ENCODE results near the gene PFKP.
A peak's percentile ranks its signal among the peaks of the same experiment; 100 is the strongest.

Gene PFKP

DNA sequence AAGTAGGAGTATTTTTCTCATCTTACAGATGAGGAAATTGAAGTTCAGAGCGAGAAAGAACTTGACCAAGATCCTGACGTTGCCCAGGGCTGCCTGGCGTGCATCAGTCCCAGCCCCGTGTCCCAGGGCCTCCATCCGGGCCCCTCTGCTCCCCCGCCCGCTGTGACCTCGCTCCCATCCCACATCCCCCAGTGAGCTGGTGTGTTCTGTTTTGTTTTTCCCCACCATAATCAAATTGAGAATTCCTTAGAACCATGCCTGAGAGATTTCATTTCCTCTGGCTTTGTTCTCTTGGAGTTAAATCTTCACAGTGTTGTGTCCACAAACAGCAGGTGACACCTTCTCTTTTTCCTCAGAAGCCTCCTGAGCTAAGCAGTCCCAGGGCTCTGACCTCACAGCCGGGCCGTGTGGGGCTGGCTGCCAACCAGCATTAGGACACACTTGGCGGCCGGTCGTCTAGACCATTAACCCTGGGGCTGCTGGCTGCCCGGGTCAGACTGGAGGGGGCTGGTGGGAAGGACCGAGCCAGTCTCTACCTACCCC, 44.3 kb downstream of the PFKP start:
- H3K4me3 ChIP-seq (replicated peaks; ENCODE audit: low read depth, low read length): no peak overlapping the region
- DNase-seq (ENCODE audit: low read depth): peak; percentile 43
- TF ChIP-seq, protein P1, sequence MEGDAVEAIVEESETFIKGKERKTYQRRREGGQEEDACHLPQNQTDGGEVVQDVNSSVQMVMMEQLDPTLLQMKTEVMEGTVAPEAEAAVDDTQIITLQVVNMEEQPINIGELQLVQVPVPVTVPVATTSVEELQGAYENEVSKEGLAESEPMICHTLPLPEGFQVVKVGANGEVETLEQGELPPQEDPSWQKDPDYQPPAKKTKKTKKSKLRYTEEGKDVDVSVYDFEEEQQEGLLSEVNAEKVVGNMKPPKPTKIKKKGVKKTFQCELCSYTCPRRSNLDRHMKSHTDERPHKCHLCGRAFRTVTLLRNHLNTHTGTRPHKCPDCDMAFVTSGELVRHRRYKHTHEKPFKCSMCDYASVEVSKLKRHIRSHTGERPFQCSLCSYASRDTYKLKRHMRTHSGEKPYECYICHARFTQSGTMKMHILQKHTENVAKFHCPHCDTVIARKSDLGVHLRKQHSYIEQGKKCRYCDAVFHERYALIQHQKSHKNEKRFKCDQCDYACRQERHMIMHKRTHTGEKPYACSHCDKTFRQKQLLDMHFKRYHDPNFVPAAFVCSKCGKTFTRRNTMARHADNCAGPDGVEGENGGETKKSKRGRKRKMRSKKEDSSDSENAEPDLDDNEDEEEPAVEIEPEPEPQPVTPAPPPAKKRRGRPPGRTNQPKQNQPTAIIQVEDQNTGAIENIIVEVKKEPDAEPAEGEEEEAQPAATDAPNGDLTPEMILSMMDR (IDR thresholded peaks at IDR 0.05; ENCODE audit: low read length, missing control alignments): no peak

DNA sequence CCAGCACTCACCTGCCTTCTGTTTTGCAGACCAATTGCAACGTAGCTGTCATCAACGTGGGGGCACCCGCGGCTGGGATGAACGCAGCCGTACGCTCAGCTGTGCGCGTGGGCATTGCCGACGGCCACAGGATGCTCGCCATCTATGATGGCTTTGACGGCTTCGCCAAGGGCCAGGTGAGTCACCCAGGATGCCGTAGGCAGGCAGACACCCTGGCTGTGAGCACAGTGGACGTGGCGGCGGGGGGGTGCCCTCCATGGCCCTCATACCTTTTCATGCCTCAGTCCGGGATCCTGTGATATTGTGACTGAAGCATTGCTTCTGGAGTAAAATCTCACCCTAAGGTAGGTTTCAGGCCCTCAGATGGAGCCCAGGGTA, 46.0 kb downstream of the PFKP start:
- TF ChIP-seq, protein P1 (IDR thresholded peaks at IDR 0.05; ENCODE audit: low read length, missing control alignments): no peak
- H3K4me3 ChIP-seq (replicated peaks; ENCODE audit: low read depth, low read length): no peak overlapping the region
- DNase-seq (ENCODE audit: low read depth): no peak

DNA sequence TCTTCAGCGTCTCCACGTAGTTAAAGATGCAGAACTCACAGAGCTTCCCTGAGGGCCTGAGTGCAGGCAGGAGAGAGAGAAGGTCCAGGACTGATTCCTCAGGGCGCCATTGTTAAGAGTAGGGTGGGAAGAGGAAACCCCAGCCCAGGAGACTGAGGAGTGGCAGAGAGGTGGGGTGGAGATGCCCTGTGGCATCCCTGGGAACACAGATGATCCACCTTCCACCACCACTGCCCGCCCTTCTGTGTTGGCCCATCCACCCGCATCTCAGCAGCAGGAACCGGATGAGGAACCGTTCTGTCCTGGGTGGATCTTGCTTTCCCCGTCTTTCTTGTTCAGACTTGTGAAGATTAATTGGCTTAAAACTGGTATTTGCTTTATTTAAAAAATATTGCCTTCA, 48.3 kb downstream of the PFKP start:
- H3K4me3 ChIP-seq (replicated peaks; ENCODE audit: low read depth, low read length): no peak overlapping the region
- TF ChIP-seq, protein P1 (IDR thresholded peaks at IDR 0.05; ENCODE audit: low read length, missing control alignments): no peak
- DNase-seq (ENCODE audit: low read depth): no peak

DNA sequence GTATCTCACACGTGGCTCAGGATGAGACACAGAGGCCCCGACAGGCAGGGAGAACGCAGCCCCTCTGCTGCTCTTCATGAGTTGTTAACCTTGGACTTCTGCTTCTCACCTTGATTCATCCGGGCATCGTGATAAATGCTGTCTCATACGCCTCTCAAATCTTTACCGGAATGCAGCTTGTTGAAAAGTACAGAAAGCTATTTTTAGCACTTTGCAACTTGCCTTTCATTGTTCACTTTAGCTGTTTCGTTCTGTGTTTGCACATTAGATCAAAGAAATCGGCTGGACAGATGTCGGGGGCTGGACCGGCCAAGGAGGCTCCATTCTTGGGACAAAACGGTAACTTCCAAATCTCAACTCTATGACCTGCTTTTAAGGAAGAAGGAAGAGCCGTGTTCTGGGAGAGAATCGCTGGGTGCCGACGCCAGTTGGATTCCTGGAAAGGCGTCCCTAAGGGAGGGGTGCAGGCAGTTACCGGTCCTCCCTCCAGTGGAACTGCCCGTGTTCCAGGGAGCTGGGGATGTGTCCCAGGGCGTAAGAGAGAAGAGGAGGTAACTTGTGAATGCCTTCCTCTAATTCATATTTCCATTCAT, 49.3 kb downstream of the PFKP start:
- no peak for DNase-seq (ENCODE audit: low read depth)
- TF ChIP-seq, protein P1 (IDR thresholded peaks at IDR 0.05; ENCODE audit: low read length, missing control alignments): no peak
- H3K4me3 ChIP-seq (replicated peaks; ENCODE audit: low read depth, low read length): no peak overlapping the region

DNA sequence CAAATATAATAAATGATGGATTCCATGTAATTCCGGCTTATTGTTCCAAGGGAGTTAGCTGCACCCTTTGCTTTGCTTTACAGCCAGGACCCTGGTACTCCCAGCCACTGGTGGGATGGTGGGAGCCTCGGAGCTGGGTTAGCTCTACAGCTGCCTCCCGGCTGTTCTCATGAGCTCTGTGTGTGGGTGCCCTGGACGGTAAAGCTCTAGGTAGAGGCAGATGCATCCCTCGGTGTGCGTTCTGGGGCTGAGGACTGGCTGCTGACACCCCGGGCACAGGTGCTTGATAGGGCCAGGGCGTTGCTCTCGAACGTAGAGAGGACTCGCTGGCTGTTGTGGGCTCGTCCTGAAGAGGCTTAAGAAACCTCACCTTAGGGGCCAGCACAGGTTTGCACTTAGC, 50.1 kb downstream of the PFKP start:
- TF ChIP-seq, protein P1 (IDR thresholded peaks at IDR 0.05; ENCODE audit: low read length, missing control alignments): no peak

DNA sequence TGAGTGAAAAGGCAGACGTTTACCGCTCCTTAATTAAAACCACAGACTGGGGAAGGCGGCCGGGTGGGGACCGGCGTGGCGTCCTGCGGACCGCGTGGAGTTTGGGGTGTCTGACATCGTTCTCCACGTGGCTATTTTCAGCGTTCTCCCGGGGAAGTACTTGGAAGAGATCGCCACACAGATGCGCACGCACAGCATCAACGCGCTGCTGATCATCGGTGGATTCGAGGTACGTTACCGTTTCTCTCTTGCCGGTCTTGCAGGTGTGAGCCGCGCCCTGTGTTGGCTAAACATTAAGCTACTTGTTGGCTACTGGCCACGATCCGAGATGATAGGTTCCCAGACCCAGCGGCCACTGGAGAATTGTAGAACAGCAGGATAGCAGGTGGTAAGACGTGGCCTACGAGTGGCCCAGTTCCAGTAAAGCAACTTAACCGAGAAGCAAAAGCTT, 51.3 kb downstream of the PFKP start:
- H3K4me3 ChIP-seq (replicated peaks; ENCODE audit: low read depth, low read length): no peak overlapping the region
- DNase-seq (ENCODE audit: low read depth): no peak
- TF ChIP-seq, protein P1 (IDR thresholded peaks at IDR 0.05; ENCODE audit: low read length, missing control alignments): no peak

More for the DNA sequence above, 50.1 kb downstream of the PFKP start:
- DNase-seq (ENCODE audit: low read depth): no peak
- H3K4me3 ChIP-seq (replicated peaks; ENCODE audit: low read depth, low read length): no peak overlapping the region
